GM12872 (cell line): ENCODE measurements around the gene TMCC1.

Experiments
- CTCF ChIP-seq: IDR thresholded peaks from 3 replicates; pipeline ENCODE4 v1.5.1; 2011; ENCODE audit warnings: low read depth, mild to moderate bottlenecking, low read length, moderate library complexity; ENCODE audit not compliant: insufficient read depth

Gene TMCC1

GRCh38 chr3:129612534-129613366, 280.8 kb downstream of the TMCC1 start:
- TF ChIP-seq CTCF, result no peak

- TF ChIP-seq CTCF, result no peak
Observed at GRCh38 chr3:129611812-129612533, 281.5 kb downstream of the TMCC1 start.

GRCh38 chr3:129611446-129611800, 282.1 kb downstream of the TMCC1 start:
- TF ChIP-seq CTCF, result no peak

- TF ChIP-seq CTCF, result no peak
Observed at GRCh38 chr3:129610276-129610675, 283.2 kb downstream of the TMCC1 start.

GRCh38 chr3:129609591-129610182, 283.8 kb downstream of the TMCC1 start:
- no peak for TF ChIP-seq CTCF

- TF ChIP-seq CTCF, result no peak
Observed at GRCh38 chr3:129608936-129609590, 284.4 kb downstream of the TMCC1 start.
